CD4-positive, CD25-positive, alpha-beta regulatory T cell (primary cell): ENCODE measurements around the gene SPATA25. TPM values are rescaled to one million over a fixed set of nuclear protein-coding genes. Genes with fewer than 3 reads are reported as not detected.

Experiments used
- polyA plus RNA-seq, 4 donors: library from polyadenylated mRNA; unstranded; fragments of 300-500 nt; fragmentation: Illumina TruSeq; gene quantifications; one replicate each; pipeline ENCODE4 v1.2.3, GENCODE V29; 2021
- total RNA-seq: library from RNA; stranded (reverse); gene quantifications from one replicate; pipeline ENCODE4 v1.2.3, GENCODE V29; 2022

Gene SPATA25
- total and polyA plus RNA-seq, 5 donors from 2014 or later = 0.54 TPM; not detected in 4

Other genes with a start within 250 kb of the SPATA25 start
- gene WFDC11, start 217.4 kb downstream of the SPATA25 start, total RNA-seq = not detected
- not detected for gene WFDC11, start 217.4 kb downstream of the SPATA25 start, polyA plus RNA-seq
- not detected for gene WFDC13, start 185.6 kb downstream of the SPATA25 start, total RNA-seq
- not detected for gene WFDC13, start 185.6 kb downstream of the SPATA25 start, polyA plus RNA-seq
- gene WFDC10B, start 182.6 kb downstream of the SPATA25 start, total RNA-seq = not detected
- not detected for gene WFDC10B, start 182.6 kb downstream of the SPATA25 start, polyA plus RNA-seq
- not detected for gene SPINT4, start 165.3 kb downstream of the SPATA25 start, total RNA-seq
- not detected for gene SPINT4, start 165.3 kb downstream of the SPATA25 start, polyA plus RNA-seq
- gene WFDC3, start 95.7 kb downstream of the SPATA25 start, total RNA-seq = not detected
- not detected for gene WFDC3, start 95.7 kb downstream of the SPATA25 start, polyA plus RNA-seq
- gene DNTTIP1, start 95.7 kb downstream of the SPATA25 start, total RNA-seq = 16.4 TPM
- gene DNTTIP1, start 95.7 kb downstream of the SPATA25 start, polyA plus RNA-seq = 10 to 100 TPM; 33.1 to 48.0 (median 45.3) TPM
- gene UBE2C, start 75.0 kb downstream of the SPATA25 start, total RNA-seq = 1.2 TPM
- 1 to 10 TPM; 3.4 to 10.0 (median 5.3) TPM for gene UBE2C, start 75.0 kb downstream of the SPATA25 start, polyA plus RNA-seq
- gene TNNC2, start 60.3 kb downstream of the SPATA25 start, total RNA-seq = 1.4 TPM
- gene TNNC2, start 60.3 kb downstream of the SPATA25 start, polyA plus RNA-seq = 1 to 10 TPM in 1 of 4 donors, under 1 TPM in 2, not detected in 1; 0.49 to 1.5 (median 0.76) TPM
- gene SNX21, start 53.8 kb downstream of the SPATA25 start, total RNA-seq = 1.6 TPM
- gene SNX21, start 53.8 kb downstream of the SPATA25 start, polyA plus RNA-seq = 1 to 10 TPM in 3 of 4 donors, under 1 TPM in 1; 0.94 to 2.5 (median 1.7) TPM
- 23.9 TPM for gene ACOT8, start 30.2 kb downstream of the SPATA25 start, total RNA-seq
- gene ACOT8, start 30.2 kb downstream of the SPATA25 start, polyA plus RNA-seq = 10 to 100 TPM; 43.0 to 50.6 (median 45.7) TPM
- 2.0 TPM for gene ZSWIM3, start 30.0 kb downstream of the SPATA25 start, total RNA-seq
- 1 to 10 TPM in 3 of 4 donors, under 1 TPM in 1; 0.90 to 4.2 (median 3.1) TPM for gene ZSWIM3, start 30.0 kb downstream of the SPATA25 start, polyA plus RNA-seq
- gene ZSWIM1, start 6.4 kb downstream of the SPATA25 start, total RNA-seq = 7.7 TPM
- 1 to 10 TPM; 1.3 to 4.3 (median 3.0) TPM for gene ZSWIM1, start 6.4 kb downstream of the SPATA25 start, polyA plus RNA-seq
- 0.76 TPM for gene NEURL2, start 3.6 kb upstream of the SPATA25 start, total RNA-seq
- gene NEURL2, start 3.6 kb upstream of the SPATA25 start, polyA plus RNA-seq = 1 to 10 TPM; 1.4 to 3.0 (median 2.5) TPM
- 104 TPM for gene CTSA, start 3.7 kb upstream of the SPATA25 start, total RNA-seq
- 100 to 1,000 TPM; 148 to 190 (median 168) TPM for gene CTSA, start 3.7 kb upstream of the SPATA25 start, polyA plus RNA-seq
- gene PLTP, start 24.5 kb upstream of the SPATA25 start, total RNA-seq = 0.67 TPM
- gene PLTP, start 24.5 kb upstream of the SPATA25 start, polyA plus RNA-seq = 1 to 10 TPM in 3 of 4 donors, not detected in 1; 2.0 to 4.6 (median 2.3) TPM
- gene PCIF1, start 47.1 kb upstream of the SPATA25 start, total RNA-seq = 95.3 TPM
- gene PCIF1, start 47.1 kb upstream of the SPATA25 start, polyA plus RNA-seq = 10 to 100 TPM; 82.0 to 93.6 (median 91.8) TPM
- 137 TPM for gene ZNF335, start 84.6 kb upstream of the SPATA25 start, total RNA-seq
- gene ZNF335, start 84.6 kb upstream of the SPATA25 start, polyA plus RNA-seq = 10 to 100 TPM in 3 of 4 donors, 1 to 10 TPM in 1; 8.2 to 15.1 (median 12.0) TPM
- gene MMP9, start 121.3 kb upstream of the SPATA25 start, total RNA-seq = 4.9 TPM
- gene MMP9, start 121.3 kb upstream of the SPATA25 start, polyA plus RNA-seq = not detected
- gene SLC12A5, start 141.6 kb upstream of the SPATA25 start, total RNA-seq = not detected
- not detected for gene SLC12A5, start 141.6 kb upstream of the SPATA25 start, polyA plus RNA-seq
- gene NCOA5, start 202.3 kb upstream of the SPATA25 start, total RNA-seq = 20.1 TPM
- gene NCOA5, start 202.3 kb upstream of the SPATA25 start, polyA plus RNA-seq = 10 to 100 TPM; 28.9 to 38.5 (median 33.0) TPM
- gene CD40, start 230.7 kb upstream of the SPATA25 start, total RNA-seq = 1.7 TPM
- gene CD40, start 230.7 kb upstream of the SPATA25 start, polyA plus RNA-seq = 1 to 10 TPM; 3.9 to 8.7 (median 7.5) TPM